SU-DHL-6 (cell line): ENCODE measurements around the gene SMOC2.

Experiments
- EZH2phosphoT487 ChIP-seq: fragments of 200-600 bp; sonication (generic), shearing (Covaris generic); conservative IDR thresholded peaks from 2 replicates; pipeline ENCODE4 v1.6.1; 2018; ENCODE audit warnings: mild to moderate bottlenecking, antibody characterized with exemption, low read length, moderate library complexity, mixed read lengths
- TF ChIP-seq, protein P1 (sequence below): fragments of 200-600 bp; sonication (generic); IDR thresholded peaks from one replicate; pipeline ENCODE4 v1.5.1; 2017; ENCODE audit warnings: antibody characterized with exemption, mild to moderate bottlenecking, low read length, moderate library complexity; ENCODE audit not compliant: insufficient read depth, poor library complexity, severe bottlenecking

GRCh38 chr6:168598251-168599117, 157.5 kb downstream of the SMOC2 start:
- TF ChIP-seq, protein P1, sequence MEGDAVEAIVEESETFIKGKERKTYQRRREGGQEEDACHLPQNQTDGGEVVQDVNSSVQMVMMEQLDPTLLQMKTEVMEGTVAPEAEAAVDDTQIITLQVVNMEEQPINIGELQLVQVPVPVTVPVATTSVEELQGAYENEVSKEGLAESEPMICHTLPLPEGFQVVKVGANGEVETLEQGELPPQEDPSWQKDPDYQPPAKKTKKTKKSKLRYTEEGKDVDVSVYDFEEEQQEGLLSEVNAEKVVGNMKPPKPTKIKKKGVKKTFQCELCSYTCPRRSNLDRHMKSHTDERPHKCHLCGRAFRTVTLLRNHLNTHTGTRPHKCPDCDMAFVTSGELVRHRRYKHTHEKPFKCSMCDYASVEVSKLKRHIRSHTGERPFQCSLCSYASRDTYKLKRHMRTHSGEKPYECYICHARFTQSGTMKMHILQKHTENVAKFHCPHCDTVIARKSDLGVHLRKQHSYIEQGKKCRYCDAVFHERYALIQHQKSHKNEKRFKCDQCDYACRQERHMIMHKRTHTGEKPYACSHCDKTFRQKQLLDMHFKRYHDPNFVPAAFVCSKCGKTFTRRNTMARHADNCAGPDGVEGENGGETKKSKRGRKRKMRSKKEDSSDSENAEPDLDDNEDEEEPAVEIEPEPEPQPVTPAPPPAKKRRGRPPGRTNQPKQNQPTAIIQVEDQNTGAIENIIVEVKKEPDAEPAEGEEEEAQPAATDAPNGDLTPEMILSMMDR, result no peak
- TF ChIP-seq EZH2phosphoT487, result no peak
